ENCODE results near the gene SART3. TPM values are rescaled to one million over a fixed set of nuclear protein-coding genes. Genes with fewer than 3 reads are reported as not detected.

The SART3 gene
- total RNA-seq, 1 donor from 2014 or later = 34.8 TPM

DNA sequence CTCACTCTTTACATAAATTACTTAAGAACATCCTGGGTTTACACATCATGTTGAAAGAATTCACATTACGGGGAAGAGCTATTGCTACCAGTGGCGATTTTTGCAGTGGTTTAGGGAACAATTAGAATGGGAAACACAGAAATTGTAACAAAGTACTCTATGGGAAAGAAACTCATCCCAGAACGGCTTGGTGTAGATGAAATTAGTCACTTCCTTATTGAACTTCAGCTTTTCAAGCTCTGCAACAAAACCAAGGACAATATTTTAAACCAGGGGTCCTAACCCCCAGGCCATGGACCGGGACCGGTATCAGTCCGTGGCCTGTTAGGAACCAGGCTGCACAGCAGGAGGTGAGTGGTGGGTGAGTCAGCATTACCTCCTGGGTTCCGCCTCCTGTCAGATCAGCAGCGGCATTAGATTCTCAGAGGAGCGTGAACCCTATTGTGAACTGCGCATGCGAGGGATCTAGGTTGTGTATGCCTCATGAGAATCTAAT, 78.2 kb downstream of the SART3 start:
- Mint-ChIP-seq H3K9me3 (ENCODE audit: low read depth) (peaks cover 9% of the 10 kb centered on the region), H3K4me1 (ENCODE audit: low read depth) (peaks cover 6% of the 10 kb centered on the region), H3K36me3 (ENCODE audit: low read depth) (no peaks in the 10 kb centered on the region), H3K27me3 (ENCODE audit: low read depth) (peaks cover 13% of the 10 kb centered on the region), H3K4me3 (ENCODE audit: unreplicated experiment) (no peak overlapping the region), H3K27ac (ENCODE audit: unreplicated experiment) (no peak overlapping the region)
- TF ChIP-seq, protein P1, sequence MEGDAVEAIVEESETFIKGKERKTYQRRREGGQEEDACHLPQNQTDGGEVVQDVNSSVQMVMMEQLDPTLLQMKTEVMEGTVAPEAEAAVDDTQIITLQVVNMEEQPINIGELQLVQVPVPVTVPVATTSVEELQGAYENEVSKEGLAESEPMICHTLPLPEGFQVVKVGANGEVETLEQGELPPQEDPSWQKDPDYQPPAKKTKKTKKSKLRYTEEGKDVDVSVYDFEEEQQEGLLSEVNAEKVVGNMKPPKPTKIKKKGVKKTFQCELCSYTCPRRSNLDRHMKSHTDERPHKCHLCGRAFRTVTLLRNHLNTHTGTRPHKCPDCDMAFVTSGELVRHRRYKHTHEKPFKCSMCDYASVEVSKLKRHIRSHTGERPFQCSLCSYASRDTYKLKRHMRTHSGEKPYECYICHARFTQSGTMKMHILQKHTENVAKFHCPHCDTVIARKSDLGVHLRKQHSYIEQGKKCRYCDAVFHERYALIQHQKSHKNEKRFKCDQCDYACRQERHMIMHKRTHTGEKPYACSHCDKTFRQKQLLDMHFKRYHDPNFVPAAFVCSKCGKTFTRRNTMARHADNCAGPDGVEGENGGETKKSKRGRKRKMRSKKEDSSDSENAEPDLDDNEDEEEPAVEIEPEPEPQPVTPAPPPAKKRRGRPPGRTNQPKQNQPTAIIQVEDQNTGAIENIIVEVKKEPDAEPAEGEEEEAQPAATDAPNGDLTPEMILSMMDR (IDR thresholded peaks at IDR 0.05) = no peak
- no peak for DNase-seq (ENCODE audit: low spot score)

DNA sequence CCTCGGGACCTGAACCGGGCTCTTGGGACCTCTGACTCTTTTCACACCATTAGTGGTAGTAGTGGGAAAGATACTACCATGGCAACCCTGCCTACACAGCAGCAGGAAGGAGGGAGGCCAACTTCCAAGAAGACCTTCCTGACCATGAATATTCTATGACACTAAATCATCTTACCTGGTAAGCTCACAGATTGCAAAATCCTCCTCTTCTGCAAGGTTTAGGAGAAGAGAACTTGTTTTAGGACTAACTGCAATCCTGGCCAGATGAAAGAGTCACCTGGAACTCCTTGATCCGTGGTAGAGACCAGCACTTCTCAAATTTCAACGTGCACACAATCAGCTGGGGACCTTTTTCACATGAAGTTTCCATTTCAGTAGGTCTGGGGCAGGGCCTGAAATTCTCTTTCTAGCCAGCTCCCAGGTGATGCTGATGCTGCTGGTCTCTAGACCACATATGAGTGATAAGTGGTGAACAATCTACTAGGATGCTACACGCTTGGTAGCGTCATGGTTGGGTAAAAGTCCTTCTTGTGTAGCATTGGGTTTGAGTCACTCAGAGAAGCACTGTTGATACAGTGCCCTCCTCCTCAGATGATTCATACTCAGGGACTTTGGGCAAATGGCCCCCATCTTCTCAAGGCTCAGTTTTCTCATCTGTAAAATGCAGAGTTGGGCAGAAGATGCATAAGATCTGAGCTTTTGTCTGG, 81.5 kb downstream of the SART3 start:
- no peak overlapping the region for H3K27ac Mint-ChIP-seq (ENCODE audit: unreplicated experiment)
- H3K4me3 Mint-ChIP-seq (ENCODE audit: unreplicated experiment) = no peak overlapping the region
- no peaks in the 10 kb centered on the region for H3K9me3 Mint-ChIP-seq (ENCODE audit: low read depth)
- H3K36me3 Mint-ChIP-seq (ENCODE audit: low read depth) = no peaks in the 10 kb centered on the region
- TF ChIP-seq, protein P1 (IDR thresholded peaks at IDR 0.05) = no peak
- peaks cover 6% of the 10 kb centered on the region for H3K4me1 Mint-ChIP-seq (ENCODE audit: low read depth)
- no peak for DNase-seq (ENCODE audit: low spot score)
- H3K27me3 Mint-ChIP-seq (ENCODE audit: low read depth) = peaks cover 8% of the 10 kb centered on the region

DNA sequence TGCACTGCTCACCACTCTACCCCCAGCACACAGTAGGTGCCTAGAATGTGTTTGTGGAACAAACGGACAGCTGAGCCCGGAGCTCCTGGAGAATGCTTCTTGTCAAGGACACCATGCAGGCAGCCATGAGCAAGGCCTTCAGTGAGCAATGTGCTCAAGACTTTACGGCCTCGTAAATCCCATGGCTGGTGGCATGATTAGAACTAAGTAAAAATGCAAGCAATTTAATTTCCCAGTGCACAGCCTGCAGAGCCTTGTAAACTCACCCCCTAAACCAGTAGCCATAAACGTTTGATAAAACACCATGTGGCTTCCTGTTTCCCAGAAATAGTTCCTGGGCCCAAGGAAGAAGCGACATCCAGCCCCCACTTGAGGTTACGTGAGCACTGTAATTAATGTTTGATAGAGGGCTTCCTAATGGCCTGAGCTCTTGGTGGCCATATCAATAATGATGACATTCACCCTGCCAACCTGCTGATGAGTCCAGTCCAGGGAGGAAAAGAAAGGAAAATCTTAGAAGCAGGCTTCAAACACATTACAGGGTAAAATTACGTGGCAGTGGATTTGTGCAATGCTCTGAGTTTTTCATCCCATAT, 82.3 kb downstream of the SART3 start:
- Mint-ChIP-seq H3K36me3 (ENCODE audit: low read depth) (no peaks in the 10 kb centered on the region), H3K9me3 (ENCODE audit: low read depth) (no peaks in the 10 kb centered on the region), H3K27me3 (ENCODE audit: low read depth) (peaks cover 8% of the 10 kb centered on the region), H3K4me3 (ENCODE audit: unreplicated experiment) (no peak overlapping the region), H3K27ac (ENCODE audit: unreplicated experiment) (no peak overlapping the region), H3K4me1 (ENCODE audit: low read depth) (peaks cover 6% of the 10 kb centered on the region)
- DNase-seq (ENCODE audit: low spot score) = no peak
- TF ChIP-seq, protein P1 (IDR thresholded peaks at IDR 0.05) = no peak

DNA sequence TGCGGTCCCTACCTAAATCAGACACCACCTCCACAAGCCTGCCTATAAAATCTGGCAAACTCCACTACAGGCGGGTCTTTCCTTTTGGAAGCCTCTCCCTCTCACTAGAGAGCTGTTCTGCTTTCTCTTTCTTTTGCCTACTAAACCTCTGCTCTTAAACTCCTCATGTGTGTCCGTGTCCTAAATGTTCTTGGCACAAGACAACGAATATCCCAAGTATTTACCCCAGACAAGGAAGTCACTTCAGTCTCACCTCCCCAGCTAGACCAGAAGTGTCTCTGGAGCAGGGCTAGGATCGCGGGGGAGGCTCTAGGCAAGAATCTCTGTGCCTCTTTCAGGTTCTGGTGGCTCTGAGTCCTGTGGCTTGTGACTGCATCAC, 83.1 kb downstream of the SART3 start:
- Mint-ChIP-seq H3K27ac (ENCODE audit: unreplicated experiment) (no peak overlapping the region), H3K9me3 (ENCODE audit: low read depth) (no peaks in the 10 kb centered on the region), H3K27me3 (ENCODE audit: low read depth) (peaks cover 13% of the 10 kb centered on the region), H3K4me1 (ENCODE audit: low read depth) (peaks cover 5% of the 10 kb centered on the region), H3K4me3 (ENCODE audit: unreplicated experiment) (no peak overlapping the region), H3K36me3 (ENCODE audit: low read depth) (no peaks in the 10 kb centered on the region)
- no peak for DNase-seq (ENCODE audit: low spot score)
- TF ChIP-seq, protein P1 (IDR thresholded peaks at IDR 0.05) = no peak

DNA sequence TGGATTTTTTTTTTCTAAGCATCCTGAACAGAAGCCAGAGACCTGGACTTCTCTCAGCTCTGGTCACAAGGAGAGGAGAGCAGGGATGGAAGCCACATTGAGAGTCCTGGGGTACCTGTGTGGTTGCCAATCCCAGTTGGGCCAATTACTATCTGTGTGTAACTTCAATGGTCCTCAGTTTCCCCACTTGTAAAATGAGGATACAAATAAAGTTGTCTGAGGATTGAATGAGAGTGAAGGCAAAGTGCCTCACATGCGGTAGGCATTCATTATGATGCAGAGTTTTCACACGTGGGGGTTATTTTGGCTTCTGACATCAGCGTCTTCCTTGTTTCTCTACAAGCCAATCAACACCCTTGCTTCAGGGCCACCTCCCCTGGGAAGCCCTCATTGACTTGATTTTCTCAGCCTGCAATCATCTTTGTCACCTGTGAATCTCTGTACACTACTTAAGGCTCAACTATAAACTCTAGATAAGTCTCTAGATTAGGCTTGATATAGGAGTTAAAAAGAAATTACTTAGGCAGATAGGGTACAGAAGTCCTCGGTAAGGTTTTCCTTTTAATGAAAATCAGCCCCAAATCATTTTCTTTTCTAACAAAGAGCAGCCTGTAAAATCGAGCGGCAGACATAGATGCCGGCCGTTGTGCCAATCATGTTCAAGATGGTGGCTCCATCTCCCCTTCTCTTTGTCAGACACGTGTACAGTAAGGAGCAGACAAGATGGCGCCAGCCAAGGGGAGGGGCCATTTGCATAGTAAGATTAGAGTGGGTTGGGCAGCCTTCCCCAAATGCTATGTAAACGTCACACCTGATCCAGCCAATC, 83.7 kb downstream of the SART3 start:
- Mint-ChIP-seq H3K27me3 (ENCODE audit: low read depth) (peaks cover 16% of the 10 kb centered on the region), H3K4me1 (ENCODE audit: low read depth) (no peaks in the 10 kb centered on the region)
- TF ChIP-seq, protein P1 (IDR thresholded peaks at IDR 0.05) = no peak

More for the DNA sequence above, 83.7 kb downstream of the SART3 start:
- Mint-ChIP-seq H3K4me3 (ENCODE audit: unreplicated experiment) (no peak overlapping the region), H3K27ac (ENCODE audit: unreplicated experiment) (no peak overlapping the region), H3K36me3 (ENCODE audit: low read depth) (no peaks in the 10 kb centered on the region), H3K9me3 (ENCODE audit: low read depth) (no peaks in the 10 kb centered on the region)
- DNase-seq (ENCODE audit: low spot score) = no peak

All from chondrocyte (in vitro differentiated cells).